ENCODE data around the gene HOXC5.
"Not testable (repeated sequence)": the region's sequence is repeated elsewhere in the genome, so short reads cannot be mapped to it uniquely, and the experiment has no call there.

DNA sequence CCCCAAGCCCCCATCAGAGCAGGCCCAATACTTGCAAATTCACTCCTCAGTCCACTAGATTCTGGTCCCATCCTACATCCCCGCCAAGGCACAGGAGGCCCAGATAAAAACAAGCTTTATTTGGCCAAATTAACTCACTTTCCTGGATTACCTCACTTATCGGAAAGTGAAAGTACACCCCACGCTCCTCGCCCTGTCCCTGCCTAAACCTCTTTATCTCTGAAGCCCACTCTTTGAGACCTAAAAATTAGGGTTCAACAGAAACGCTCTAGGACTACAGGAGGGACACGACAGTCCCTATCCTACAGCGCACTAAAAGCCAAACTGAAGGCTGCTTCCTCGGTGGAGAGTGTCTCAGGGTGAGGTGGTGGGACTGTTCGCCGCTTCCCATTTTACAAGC is 45.0 kb downstream of the HOXC5 start:
- TF ChIP-seq, protein P1, sequence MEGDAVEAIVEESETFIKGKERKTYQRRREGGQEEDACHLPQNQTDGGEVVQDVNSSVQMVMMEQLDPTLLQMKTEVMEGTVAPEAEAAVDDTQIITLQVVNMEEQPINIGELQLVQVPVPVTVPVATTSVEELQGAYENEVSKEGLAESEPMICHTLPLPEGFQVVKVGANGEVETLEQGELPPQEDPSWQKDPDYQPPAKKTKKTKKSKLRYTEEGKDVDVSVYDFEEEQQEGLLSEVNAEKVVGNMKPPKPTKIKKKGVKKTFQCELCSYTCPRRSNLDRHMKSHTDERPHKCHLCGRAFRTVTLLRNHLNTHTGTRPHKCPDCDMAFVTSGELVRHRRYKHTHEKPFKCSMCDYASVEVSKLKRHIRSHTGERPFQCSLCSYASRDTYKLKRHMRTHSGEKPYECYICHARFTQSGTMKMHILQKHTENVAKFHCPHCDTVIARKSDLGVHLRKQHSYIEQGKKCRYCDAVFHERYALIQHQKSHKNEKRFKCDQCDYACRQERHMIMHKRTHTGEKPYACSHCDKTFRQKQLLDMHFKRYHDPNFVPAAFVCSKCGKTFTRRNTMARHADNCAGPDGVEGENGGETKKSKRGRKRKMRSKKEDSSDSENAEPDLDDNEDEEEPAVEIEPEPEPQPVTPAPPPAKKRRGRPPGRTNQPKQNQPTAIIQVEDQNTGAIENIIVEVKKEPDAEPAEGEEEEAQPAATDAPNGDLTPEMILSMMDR (IDR thresholded peaks at IDR 0.05; ENCODE audit: low read depth, low read length, missing input control) = not testable (repeated sequence)
- TF ChIP-seq, protein P2, sequence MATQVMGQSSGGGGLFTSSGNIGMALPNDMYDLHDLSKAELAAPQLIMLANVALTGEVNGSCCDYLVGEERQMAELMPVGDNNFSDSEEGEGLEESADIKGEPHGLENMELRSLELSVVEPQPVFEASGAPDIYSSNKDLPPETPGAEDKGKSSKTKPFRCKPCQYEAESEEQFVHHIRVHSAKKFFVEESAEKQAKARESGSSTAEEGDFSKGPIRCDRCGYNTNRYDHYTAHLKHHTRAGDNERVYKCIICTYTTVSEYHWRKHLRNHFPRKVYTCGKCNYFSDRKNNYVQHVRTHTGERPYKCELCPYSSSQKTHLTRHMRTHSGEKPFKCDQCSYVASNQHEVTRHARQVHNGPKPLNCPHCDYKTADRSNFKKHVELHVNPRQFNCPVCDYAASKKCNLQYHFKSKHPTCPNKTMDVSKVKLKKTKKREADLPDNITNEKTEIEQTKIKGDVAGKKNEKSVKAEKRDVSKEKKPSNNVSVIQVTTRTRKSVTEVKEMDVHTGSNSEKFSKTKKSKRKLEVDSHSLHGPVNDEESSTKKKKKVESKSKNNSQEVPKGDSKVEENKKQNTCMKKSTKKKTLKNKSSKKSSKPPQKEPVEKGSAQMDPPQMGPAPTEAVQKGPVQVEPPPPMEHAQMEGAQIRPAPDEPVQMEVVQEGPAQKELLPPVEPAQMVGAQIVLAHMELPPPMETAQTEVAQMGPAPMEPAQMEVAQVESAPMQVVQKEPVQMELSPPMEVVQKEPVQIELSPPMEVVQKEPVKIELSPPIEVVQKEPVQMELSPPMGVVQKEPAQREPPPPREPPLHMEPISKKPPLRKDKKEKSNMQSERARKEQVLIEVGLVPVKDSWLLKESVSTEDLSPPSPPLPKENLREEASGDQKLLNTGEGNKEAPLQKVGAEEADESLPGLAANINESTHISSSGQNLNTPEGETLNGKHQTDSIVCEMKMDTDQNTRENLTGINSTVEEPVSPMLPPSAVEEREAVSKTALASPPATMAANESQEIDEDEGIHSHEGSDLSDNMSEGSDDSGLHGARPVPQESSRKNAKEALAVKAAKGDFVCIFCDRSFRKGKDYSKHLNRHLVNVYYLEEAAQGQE (IDR thresholded peaks at IDR 0.05) = not testable (repeated sequence)
- TF ChIP-seq, protein P3, sequence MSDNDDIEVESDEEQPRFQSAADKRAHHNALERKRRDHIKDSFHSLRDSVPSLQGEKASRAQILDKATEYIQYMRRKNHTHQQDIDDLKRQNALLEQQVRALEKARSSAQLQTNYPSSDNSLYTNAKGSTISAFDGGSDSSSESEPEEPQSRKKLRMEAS (IDR thresholded peaks at IDR 0.05) = not testable (repeated sequence)
- TF ChIP-seq TAF1 (conservative IDR thresholded peaks at IDR 0.05); YY1 (IDR thresholded peaks at IDR 0.05); NR2F2 (IDR thresholded peaks at IDR 0.05); RAD21 (IDR thresholded peaks at IDR 0.05); EGR1 (IDR thresholded peaks at IDR 0.05; ENCODE audit: low read depth in 2 of 2); HNF4A (conservative IDR thresholded peaks at IDR 0.05); HNF4G (IDR thresholded peaks at IDR 0.05): not testable (repeated sequence)

All from liver (tissue), 3 donors.